Smooth muscle cell of the brain vasculature (primary cell): Measurements from ENCODE around the gene KCNQ2.

Experiments used
- DNase-seq: peaks from one replicate; pipeline ENCODE4 v3.0.0-alpha.2; 2012; ENCODE audit warnings: low read depth, low spot score

KCNQ2 gene

GRCh38 chr20:63356931-63357879, 115.2 kb downstream of the KCNQ2 start:
- no peak for DNase-seq

DNA sequence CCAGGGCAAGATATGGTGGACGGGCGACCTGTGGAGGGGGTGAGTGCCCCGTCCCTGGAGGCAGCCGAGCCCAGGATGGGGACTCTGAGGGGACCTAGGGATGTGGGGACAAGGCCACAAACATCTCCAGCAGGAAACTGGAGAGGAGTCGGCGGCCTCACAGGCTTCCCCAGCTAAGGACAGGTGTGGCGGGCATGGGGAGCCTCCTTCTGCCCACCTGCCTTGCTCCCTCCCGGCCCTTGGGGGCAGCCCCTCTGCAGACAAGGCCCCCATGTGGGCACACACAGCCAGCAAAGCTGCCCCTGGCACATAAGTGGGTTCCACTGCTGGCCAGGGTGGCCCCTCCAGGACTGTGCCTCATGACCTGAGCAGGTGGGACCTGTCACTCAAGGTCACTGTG, 115.9 kb downstream of the KCNQ2 start:
- DNase-seq = no peak

DNA sequence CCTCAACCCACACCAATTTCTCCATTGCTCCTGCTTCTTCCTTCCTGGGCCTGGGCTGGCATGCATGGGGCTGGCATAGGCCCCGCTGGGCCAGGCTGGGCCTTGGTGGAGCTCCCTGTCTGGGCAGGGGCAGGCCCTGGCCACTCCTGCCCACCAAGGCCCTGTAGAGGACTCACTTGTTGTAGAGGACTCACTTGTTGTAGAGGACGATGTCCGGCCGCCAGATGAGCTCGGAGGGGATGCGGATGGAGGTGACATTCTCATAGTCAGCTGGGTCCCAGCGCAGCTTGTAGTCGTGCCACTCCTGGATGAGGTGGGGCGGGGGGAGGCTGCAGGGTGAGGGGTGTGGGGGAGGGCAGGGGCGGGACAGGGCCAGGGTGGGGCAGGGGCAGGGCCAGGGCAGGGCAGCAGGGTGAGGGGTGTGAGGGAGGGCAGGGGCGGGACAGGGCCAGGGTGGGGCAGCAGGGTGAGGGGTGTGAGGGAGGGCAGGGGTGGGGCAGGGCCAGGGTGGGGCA, 116.6 kb downstream of the KCNQ2 start:
- DNase-seq = no peak

GRCh38 chr20:63354636-63355350, 117.7 kb downstream of the KCNQ2 start:
- no peak for DNase-seq

DNA sequence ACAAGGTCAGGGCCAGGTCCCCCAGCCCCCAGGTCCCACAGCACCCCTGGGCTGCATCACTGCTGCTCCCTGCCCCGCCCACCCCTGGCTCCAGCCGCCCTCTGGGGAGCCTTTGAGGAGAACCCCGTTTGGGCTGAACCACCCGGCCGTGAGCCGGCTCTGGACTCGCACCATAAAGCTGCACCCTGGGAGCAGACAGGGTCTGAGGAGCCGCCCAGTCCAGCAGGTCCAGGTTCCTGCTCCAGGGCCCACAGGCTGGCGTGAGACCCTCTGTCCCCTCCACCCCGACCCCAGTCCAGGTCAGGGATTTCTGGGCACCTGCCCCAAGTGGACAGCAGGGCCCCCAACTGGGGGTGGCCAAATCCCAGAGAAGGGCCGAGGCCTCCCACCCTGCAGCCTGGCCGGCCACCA, 119.6 kb downstream of the KCNQ2 start:
- DNase-seq = no peak

- DNase-seq = no peak
These were observed 120.5 kb downstream of the KCNQ2 start for GRCh38 chr20:63351811-63352591.

- DNase-seq = no peak
These were observed 121.1 kb downstream of the KCNQ2 start for GRCh38 chr20:63351326-63351700.

GRCh38 chr20:63350597-63351325, 121.7 kb downstream of the KCNQ2 start:
- no peak for DNase-seq
